Ectodermal cell (in vitro differentiated cells): ENCODE results near the gene TRIM67.

ENCODE experiments used
- H3K27ac ChIP-seq: 2 replicates; pipeline ENCODE4 v1.7.0; 2013; ENCODE audit warnings: mild to moderate bottlenecking, low read depth, low read length; ENCODE audit not compliant: insufficient read depth, poor library complexity, severe bottlenecking
- H3K27me3 ChIP-seq: 2 replicates; pipeline ENCODE4 v1.7.0; 2013; ENCODE audit warnings: mild to moderate bottlenecking, low read length; ENCODE audit not compliant: insufficient read depth, control insufficient read depth, poor library complexity, severe bottlenecking
- H3K36me3 ChIP-seq: one replicate; pipeline ENCODE4 v1.7.0; 2013; ENCODE audit warnings: low read length; ENCODE audit not compliant: control insufficient read depth, insufficient read depth
- H3K4me1 ChIP-seq: one replicate; pipeline ENCODE4 v1.7.0; 2013; ENCODE audit warnings: low read length; ENCODE audit not compliant: control insufficient read depth, insufficient read depth
- H3K4me3 ChIP-seq: 2 replicates; pipeline ENCODE4 v1.7.0; 2013; ENCODE audit warnings: low read depth, low read length, control low read depth; ENCODE audit not compliant: insufficient read depth
- H3K9me3 ChIP-seq: 2 replicates; pipeline ENCODE4 v1.7.0; 2013; ENCODE audit warnings: mild to moderate bottlenecking, low read length, moderate library complexity; ENCODE audit not compliant: control insufficient read depth
- WGBS, 2 experiments: methylation state at CpG; one replicate each; pipeline ENCODE4 v1.1.7; 2013; ENCODE audit warnings: missing lambda C conversion rate in 2 of 2; 5-methylcytosine and 5-hydroxymethylcytosine counted together

TRIM67 gene

DNA sequence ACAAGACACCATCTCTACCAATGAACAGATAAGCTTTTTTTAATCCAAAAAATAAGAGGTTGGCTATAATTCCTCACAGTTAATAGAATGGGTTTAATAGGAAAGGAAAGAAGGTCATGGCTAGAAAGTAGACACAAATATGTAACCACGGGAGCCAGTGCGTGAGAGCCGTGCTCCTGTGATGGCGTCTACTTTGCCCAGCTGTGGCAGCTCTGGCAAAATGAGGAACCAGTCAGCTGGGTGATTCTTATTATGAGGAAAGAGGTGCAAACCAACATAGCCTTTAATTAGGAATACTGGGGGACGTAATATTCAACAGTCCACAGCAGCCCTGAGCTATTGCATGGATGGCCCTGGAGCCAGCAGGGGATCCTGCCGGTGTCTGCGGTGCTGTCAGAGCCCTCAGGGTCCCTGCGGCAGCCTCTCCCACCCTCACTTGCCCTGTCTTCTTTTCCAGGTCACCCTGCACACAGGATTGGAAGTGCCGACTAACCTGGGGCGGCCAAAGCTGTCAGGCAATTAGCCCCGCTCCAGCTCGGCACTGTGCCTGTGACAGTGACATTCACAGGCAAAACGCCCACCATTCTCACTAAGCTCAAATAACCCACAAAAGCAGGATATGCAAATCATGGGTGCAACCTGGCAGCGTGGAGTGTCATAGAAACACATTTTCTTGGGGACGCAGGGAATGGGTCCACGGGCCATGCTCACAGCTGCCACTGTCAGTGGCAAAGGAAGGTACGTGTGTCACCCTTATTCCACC, 53.2 kb downstream of the TRIM67 start:
- Histone ChIP-seq H3K36me3 (no peaks in the 10 kb centered on the region), H3K4me3 (no peak overlapping the region), H3K9me3 (no peaks in the 10 kb centered on the region), H3K27me3 (peaks cover 43% of the 10 kb centered on the region), H3K27ac (no peak overlapping the region), H3K4me1 (no peaks in the 10 kb centered on the region)
- WGBS, 2 experiments: 76 to 81% methylated on average over 17 of the region's 17 CpGs

DNA sequence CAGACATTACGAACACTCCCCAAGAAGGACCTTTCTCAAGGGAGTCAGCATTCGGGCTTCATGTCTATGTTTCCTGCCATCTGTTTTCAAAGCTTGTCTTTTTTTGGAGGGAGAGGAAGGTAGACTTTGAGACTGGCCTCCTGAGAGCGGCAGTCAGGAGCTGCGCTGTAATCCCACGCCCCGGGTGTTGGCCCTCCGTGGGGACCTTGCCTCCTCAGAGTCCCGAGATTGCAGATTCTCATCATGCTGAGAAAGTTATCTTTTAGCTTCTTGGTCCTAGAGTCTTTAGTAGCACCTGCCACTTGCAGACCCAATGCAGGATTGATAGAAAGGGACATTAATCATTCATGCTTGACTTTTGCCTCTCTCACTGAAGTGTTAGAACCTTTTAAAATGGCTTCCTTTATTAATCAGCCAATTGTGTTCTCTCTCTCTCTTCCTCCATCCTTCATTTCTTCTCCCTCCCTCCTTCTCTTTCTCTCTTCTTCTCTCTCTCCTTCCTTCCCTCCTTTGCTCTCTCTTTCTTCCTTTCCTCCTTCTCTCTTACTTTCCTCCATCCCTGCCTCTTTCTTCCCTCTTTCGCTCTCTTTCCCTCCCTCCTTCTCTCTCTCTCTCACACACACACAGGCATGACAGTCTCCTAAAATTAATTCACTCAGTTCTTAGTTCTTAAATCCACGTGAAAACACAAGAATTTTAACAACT, 54.0 kb downstream of the TRIM67 start:
- 79 to 81% methylated on average over 10 of the region's 10 CpGs for WGBS, 2 experiments
- H3K27ac ChIP-seq: no peak overlapping the region
- H3K4me1 ChIP-seq: no peaks in the 10 kb centered on the region
- no peaks in the 10 kb centered on the region for H3K9me3 ChIP-seq
- H3K4me3 ChIP-seq: no peak overlapping the region
- H3K36me3 ChIP-seq: no peaks in the 10 kb centered on the region
- H3K27me3 ChIP-seq: peaks cover 43% of the 10 kb centered on the region

DNA sequence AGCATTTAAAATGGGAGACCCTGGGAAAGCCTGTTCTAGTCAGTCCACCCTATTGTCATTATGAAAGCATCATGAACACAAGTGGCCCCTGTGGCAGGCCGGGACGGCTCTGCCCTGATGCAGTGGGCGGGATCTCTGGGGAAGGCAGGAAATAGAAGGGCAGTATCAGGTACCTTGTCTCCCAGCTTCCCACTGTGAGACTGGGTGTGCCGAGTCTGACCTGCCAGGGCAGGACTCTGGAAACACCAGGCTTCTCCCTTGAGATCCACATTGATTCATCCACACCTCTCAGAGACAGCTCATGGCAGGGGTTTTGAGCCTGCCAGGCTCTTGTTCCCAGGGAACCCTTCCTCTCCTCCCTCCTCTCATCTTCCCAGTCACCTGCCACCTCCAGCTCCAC, 54.6 kb downstream of the TRIM67 start:
- H3K36me3 ChIP-seq: no peaks in the 10 kb centered on the region
- WGBS, 2 experiments: 40 to 53% methylated on average over 4 of the region's 4 CpGs
- no peak overlapping the region for H3K4me3 ChIP-seq
- H3K9me3 ChIP-seq: no peaks in the 10 kb centered on the region
- no peak overlapping the region for H3K27ac ChIP-seq
- peaks cover 40% of the 10 kb centered on the region for H3K27me3 ChIP-seq
- no peaks in the 10 kb centered on the region for H3K4me1 ChIP-seq

- Histone ChIP-seq H3K27ac (no peak overlapping the region), H3K27me3 (peaks cover 35% of the 10 kb centered on the region), H3K36me3 (no peaks in the 10 kb centered on the region), H3K4me3 (no peak overlapping the region), H3K4me1 (no peaks in the 10 kb centered on the region), H3K9me3 (no peaks in the 10 kb centered on the region)
- WGBS, 2 experiments: 89 to 92% methylated on average over 11 of the region's 11 CpGs
Observed at GRCh38 chr1:231217056-231217455, 55.2 kb downstream of the TRIM67 start.

DNA sequence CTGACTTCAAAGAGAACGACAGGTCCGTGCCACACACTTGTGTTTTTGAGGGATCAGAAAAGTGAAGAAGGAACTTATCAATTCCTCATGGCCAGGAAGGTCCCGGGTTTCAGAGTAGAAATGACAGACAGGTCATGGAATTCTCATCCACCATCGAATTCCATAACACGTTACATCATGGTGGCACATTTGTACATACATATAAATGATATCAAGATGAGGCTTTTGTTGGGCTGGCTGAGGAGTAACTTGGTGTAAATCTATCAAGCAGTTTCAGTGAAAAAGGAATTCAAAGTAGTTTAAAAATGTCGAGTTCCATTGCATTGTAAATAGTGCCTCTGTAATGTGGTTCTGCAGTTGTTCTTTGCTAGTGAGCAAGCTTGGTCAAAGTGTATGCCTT, 56.2 kb downstream of the TRIM67 start:
- WGBS, 2 experiments: 91 to 92% methylated on average over 6 of the region's 6 CpGs
- Histone ChIP-seq H3K4me1 (no peaks in the 10 kb centered on the region), H3K27me3 (peaks cover 25% of the 10 kb centered on the region), H3K36me3 (no peaks in the 10 kb centered on the region), H3K4me3 (no peak overlapping the region), H3K27ac (no peak overlapping the region), H3K9me3 (no peaks in the 10 kb centered on the region)

- H3K4me3 ChIP-seq: no peak overlapping the region
- H3K27me3 ChIP-seq: peaks cover 13% of the 10 kb centered on the region
- no peaks in the 10 kb centered on the region for H3K9me3 ChIP-seq
- H3K36me3 ChIP-seq: no peaks in the 10 kb centered on the region
- 92 to 95% methylated on average over 9 of the region's 10 CpGs for WGBS, 2 experiments
- H3K27ac ChIP-seq: no peak overlapping the region
- H3K4me1 ChIP-seq: no peaks in the 10 kb centered on the region
Observed at GRCh38 chr1:231219422-231220401, 57.9 kb downstream of the TRIM67 start.

DNA sequence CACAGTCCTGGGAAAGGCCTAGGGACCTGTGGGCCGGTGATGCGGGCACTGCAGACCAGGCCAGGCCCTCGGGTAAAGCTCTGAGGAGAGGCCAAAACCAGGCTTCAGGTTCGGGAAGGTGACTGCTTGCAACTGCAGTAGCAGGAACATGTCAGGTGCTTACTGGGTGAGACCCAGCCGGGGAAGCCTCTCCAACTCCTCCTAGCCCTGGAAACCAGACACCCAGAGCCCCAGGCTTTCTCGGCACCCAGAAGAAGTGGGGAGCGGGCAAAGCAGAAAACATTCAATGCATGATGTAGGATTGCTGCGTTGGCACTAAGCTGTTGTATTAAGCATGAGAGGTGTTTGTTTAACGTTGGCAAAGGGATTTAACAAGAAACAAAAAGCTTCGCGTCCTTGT, 58.9 kb downstream of the TRIM67 start:
- Histone ChIP-seq H3K9me3 (no peaks in the 10 kb centered on the region), H3K27ac (no peak overlapping the region), H3K36me3 (peaks cover 3% of the 10 kb centered on the region), H3K4me3 (no peak overlapping the region), H3K4me1 (no peaks in the 10 kb centered on the region), H3K27me3 (peaks cover 10% of the 10 kb centered on the region)
- 89 to 91% methylated on average over 11 of the region's 11 CpGs for WGBS, 2 experiments

- H3K9me3 ChIP-seq: no peaks in the 10 kb centered on the region
- no peaks in the 10 kb centered on the region for H3K4me1 ChIP-seq
- H3K27ac ChIP-seq: no peak overlapping the region
- WGBS, 2 experiments: 80 to 81% methylated on average over 7 of the region's 7 CpGs
- peaks cover 9% of the 10 kb centered on the region for H3K36me3 ChIP-seq
- H3K4me3 ChIP-seq: no peak overlapping the region
- H3K27me3 ChIP-seq: no peaks in the 10 kb centered on the region
Observed at GRCh38 chr1:231226156-231226555, 64.3 kb downstream of the TRIM67 start.

- peaks cover under 1% of the 10 kb centered on the region for H3K36me3 ChIP-seq
- no peak overlapping the region for H3K4me3 ChIP-seq
- no peak overlapping the region for H3K27ac ChIP-seq
- H3K4me1 ChIP-seq: no peaks in the 10 kb centered on the region
- no peaks in the 10 kb centered on the region for H3K27me3 ChIP-seq
- no peaks in the 10 kb centered on the region for H3K9me3 ChIP-seq
- 88 to 92% methylated on average over 10 of the region's 10 CpGs for WGBS, 2 experiments
Observed at GRCh38 chr1:231231511-231231910, 69.7 kb downstream of the TRIM67 start.
